ENCODE results near the gene AHI1. TPM values are rescaled to one million over a fixed set of nuclear protein-coding genes. Genes with fewer than 3 reads are reported as not detected.
"Not testable (repeated sequence)": the region's sequence is repeated elsewhere in the genome, so short reads cannot be mapped to it uniquely, and the experiment has no call there.

Gene AHI1
- total RNA-seq, 4 donors from 2014 or later, result 9.2 to 16.5 (median 11.7) TPM

- WGBS, 2 donors, result 93 to 98% methylated on average over 10 of the region's 10 CpGs
Observed at GRCh38 chr6:135493218-135493961, 4.2 kb downstream of the AHI1 start.

GRCh38 chr6:135490381-135490780 is 7.2 kb downstream of the AHI1 start:
- H3K4me3 ChIP-seq (ENCODE audit: low read depth, poor library complexity, severe bottlenecking), result no peak overlapping the region
- 93 to 98% methylated on average over 3 of the region's 3 CpGs for WGBS, 2 donors
- no peak for TF ChIP-seq POLR2A (IDR thresholded peaks at IDR 0.05)
- no peak for TF ChIP-seq CTCF (IDR thresholded peaks at IDR 0.05)
- no peak for DNase-seq (ENCODE audit: low spot score in 2 of 2)
- intact Hi-C loops (cut with DNase I; ENCODE audit: low total_unique reads), result no loop called here

More at GRCh38 chr6:135493218-135493961, 4.2 kb downstream of the AHI1 start:
- no peak for DNase-seq (ENCODE audit: low spot score in 2 of 2)
- H3K4me3 ChIP-seq (ENCODE audit: low read depth, poor library complexity, severe bottlenecking), result no peak overlapping the region
- intact Hi-C loops (cut with DNase I; ENCODE audit: low total_unique reads), result no loop called here
- TF ChIP-seq POLR2A (IDR thresholded peaks at IDR 0.05) (no peak), CTCF (IDR thresholded peaks at IDR 0.05) (no peak)

DNA sequence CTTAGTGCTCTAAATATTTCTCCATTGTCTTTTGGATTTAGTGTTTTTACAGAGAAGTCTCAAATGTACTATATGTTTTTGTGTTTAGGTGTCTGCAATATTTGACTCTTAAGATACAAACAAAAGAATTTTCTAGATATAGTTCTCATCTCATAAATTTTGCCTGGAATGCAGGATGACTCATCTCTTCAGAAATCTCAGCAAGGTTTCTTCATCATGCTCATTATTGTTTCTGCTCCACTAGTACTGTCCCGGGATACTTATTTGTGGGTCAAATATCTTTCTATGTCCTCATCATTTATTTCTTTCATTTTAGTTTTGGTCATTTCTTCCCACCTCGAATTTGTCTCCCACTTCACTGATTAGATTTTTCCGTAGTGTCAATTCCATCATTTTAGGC is 9.5 kb downstream of the AHI1 start:
- DNase-seq (ENCODE audit: low spot score in 2 of 2), result no peak
- no peak for TF ChIP-seq POLR2A (IDR thresholded peaks at IDR 0.05)
- TF ChIP-seq CTCF (IDR thresholded peaks at IDR 0.05), result no peak
- intact Hi-C loops (cut with DNase I; ENCODE audit: low total_unique reads), result no loop called here
- WGBS, 2 donors, result 82 to 87% methylated on average over 3 of the region's 3 CpGs
- no peak overlapping the region for H3K4me3 ChIP-seq (ENCODE audit: low read depth, poor library complexity, severe bottlenecking)

GRCh38 chr6:135483903-135484302 is 13.6 kb downstream of the AHI1 start:
- WGBS, 2 donors, result 96 to 100% methylated on average over 2 of the region's 2 CpGs
- intact Hi-C loops (cut with DNase I; ENCODE audit: low total_unique reads); H3K4me3 ChIP-seq (ENCODE audit: low read depth, poor library complexity, severe bottlenecking); DNase-seq (ENCODE audit: low spot score in 2 of 2): not testable (repeated sequence)

- intact Hi-C loops (cut with DNase I; ENCODE audit: low total_unique reads), result no loop called here
- WGBS, 2 donors, result 96 to 98% methylated on average over 3 of the region's 3 CpGs
- no peak overlapping the region for H3K4me3 ChIP-seq (ENCODE audit: low read depth, poor library complexity, severe bottlenecking)
- DNase-seq (ENCODE audit: low spot score in 2 of 2), result no peak
- TF ChIP-seq POLR2A (IDR thresholded peaks at IDR 0.05) (no peak), CTCF (IDR thresholded peaks at IDR 0.05) (no peak)
Observed at GRCh38 chr6:135481783-135482369, 15.7 kb downstream of the AHI1 start.

DNA sequence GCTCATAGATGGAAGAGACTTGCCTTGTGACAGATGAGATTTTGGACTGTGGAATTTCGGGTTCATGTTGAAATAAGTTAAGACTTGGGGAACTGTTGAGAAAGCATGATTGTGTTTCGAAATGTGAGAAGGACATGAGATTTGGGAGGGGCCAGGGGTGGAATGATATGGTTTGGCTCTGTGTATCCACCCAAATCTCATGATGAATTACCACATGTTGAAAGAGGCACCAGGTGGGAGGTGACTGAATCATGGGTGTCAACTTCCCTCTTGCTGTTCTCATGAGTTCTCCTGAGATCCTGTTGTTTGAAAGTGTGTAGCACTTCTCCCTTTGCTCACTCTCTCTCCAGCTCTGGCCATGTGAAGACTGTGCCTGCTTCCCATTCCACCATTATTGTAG is 17.9 kb downstream of the AHI1 start:
- TF ChIP-seq POLR2A (IDR thresholded peaks at IDR 0.05) (no peak), CTCF (IDR thresholded peaks at IDR 0.05) (no peak)
- 93 to 97% methylated on average over 2 of the region's 2 CpGs for WGBS, 2 donors
- no peak for DNase-seq (ENCODE audit: low spot score in 2 of 2)
- intact Hi-C loops (cut with DNase I; ENCODE audit: low total_unique reads), result no loop called here
- H3K4me3 ChIP-seq (ENCODE audit: low read depth, poor library complexity, severe bottlenecking), result no peak overlapping the region
